ENCODE data around the gene IRF4. TPM values are rescaled to one million over a fixed set of nuclear protein-coding genes. Genes with fewer than 3 reads are reported as not detected.

IRF4 gene
- polyA plus RNA-seq, 1 experiment, result not detected

- CTCF ChIA-PET, result interaction anchor here (0.6 kb wide), 1 partner anchor 1428 kb away, joined by 3 read pairs; no protein-coding TSS in a partner anchor
These were observed 44.1 kb downstream of the IRF4 start for GRCh38 chr6:435441-436307.

GRCh38 chr6:436308-437036 is 44.9 kb downstream of the IRF4 start:
- DNase-seq (ENCODE audit: low read depth, low spot score), result peak; percentile 11
- H3K27me3 ChIP-seq (ENCODE audit: control insufficient read depth, insufficient read depth, low read length), result peaks cover 7% of the 10 kb centered on the region
- no peak overlapping the region for H3K27ac ChIP-seq (ENCODE audit: low read depth, low read length)
- H3K9me3 ChIP-seq (ENCODE audit: control insufficient read depth, insufficient read depth, low read length), result peaks cover 8% of the 10 kb centered on the region
- POLR2A ChIA-PET, result interaction anchor here (0.6 kb wide), 1 partner anchor 14 kb away, joined by 3 read pairs; no protein-coding TSS in a partner anchor
- H3K4me3 ChIP-seq (ENCODE audit: low read depth, low read length), result no peak overlapping the region
- TF ChIP-seq, protein P1, sequence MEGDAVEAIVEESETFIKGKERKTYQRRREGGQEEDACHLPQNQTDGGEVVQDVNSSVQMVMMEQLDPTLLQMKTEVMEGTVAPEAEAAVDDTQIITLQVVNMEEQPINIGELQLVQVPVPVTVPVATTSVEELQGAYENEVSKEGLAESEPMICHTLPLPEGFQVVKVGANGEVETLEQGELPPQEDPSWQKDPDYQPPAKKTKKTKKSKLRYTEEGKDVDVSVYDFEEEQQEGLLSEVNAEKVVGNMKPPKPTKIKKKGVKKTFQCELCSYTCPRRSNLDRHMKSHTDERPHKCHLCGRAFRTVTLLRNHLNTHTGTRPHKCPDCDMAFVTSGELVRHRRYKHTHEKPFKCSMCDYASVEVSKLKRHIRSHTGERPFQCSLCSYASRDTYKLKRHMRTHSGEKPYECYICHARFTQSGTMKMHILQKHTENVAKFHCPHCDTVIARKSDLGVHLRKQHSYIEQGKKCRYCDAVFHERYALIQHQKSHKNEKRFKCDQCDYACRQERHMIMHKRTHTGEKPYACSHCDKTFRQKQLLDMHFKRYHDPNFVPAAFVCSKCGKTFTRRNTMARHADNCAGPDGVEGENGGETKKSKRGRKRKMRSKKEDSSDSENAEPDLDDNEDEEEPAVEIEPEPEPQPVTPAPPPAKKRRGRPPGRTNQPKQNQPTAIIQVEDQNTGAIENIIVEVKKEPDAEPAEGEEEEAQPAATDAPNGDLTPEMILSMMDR (IDR thresholded peaks at IDR 0.05; ENCODE audit: low read depth, low read length), result no peak
- CTCF ChIA-PET, result interaction anchor here (0.6 kb wide), 1 partner anchor 1428 kb away, joined by 3 read pairs; no protein-coding TSS in a partner anchor

More at GRCh38 chr6:435441-436307, 44.1 kb downstream of the IRF4 start:
- peaks cover 9% of the 10 kb centered on the region for H3K27me3 ChIP-seq (ENCODE audit: control insufficient read depth, insufficient read depth, low read length)
- TF ChIP-seq, protein P1 (IDR thresholded peaks at IDR 0.05; ENCODE audit: low read depth, low read length), result no peak
- DNase-seq (ENCODE audit: low read depth, low spot score), result no peak
- POLR2A ChIA-PET, result no interaction called here
- no peak overlapping the region for H3K27ac ChIP-seq (ENCODE audit: low read depth, low read length)
- peaks cover 8% of the 10 kb centered on the region for H3K9me3 ChIP-seq (ENCODE audit: control insufficient read depth, insufficient read depth, low read length)
- H3K4me3 ChIP-seq (ENCODE audit: low read depth, low read length), result no peak overlapping the region

- CTCF ChIA-PET, result no interaction called here
- H3K9me3 ChIP-seq (ENCODE audit: control insufficient read depth, insufficient read depth, low read length), result peaks cover 8% of the 10 kb centered on the region
- no peak for DNase-seq (ENCODE audit: low read depth, low spot score)
- POLR2A ChIA-PET, result interaction anchor here (0.6 kb wide), 1 partner anchor 14 kb away, joined by 3 read pairs; no protein-coding TSS in a partner anchor
- H3K27me3 ChIP-seq (ENCODE audit: control insufficient read depth, insufficient read depth, low read length), result peaks cover 6% of the 10 kb centered on the region
- no peak overlapping the region for H3K4me3 ChIP-seq (ENCODE audit: low read depth, low read length)
- TF ChIP-seq, protein P1 (IDR thresholded peaks at IDR 0.05; ENCODE audit: low read depth, low read length), result no peak
- H3K27ac ChIP-seq (ENCODE audit: low read depth, low read length), result no peak overlapping the region
These were observed 45.5 kb downstream of the IRF4 start for GRCh38 chr6:437037-437392.

DNA sequence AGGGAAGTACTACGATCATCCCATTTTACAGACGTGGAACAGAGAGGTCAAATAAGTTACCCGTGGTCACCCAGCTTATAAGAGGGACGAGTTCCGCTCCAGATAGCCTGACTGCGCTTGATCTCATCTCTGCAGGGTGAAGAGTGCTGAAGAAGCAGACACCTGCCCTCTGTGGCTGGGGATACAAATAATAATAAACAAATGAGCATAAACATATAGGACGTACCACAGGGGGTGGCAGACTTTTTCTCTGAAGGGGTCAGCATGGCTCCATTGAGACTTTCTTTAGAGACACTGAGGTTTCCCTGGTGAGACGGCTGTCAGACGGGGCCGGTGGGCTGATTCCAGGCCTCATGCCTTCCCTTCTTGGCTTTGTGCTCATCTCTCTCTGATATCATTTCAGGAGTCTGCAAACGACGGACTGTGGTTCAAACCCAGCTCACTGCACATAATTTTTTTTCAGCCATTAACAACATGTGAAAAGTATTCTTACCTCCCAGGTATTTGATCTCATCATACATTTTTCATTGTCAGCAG is 47.1 kb downstream of the IRF4 start:
- Histone ChIP-seq H3K9me3 (ENCODE audit: control insufficient read depth, insufficient read depth, low read length) (peaks cover 8% of the 10 kb centered on the region), H3K4me3 (ENCODE audit: low read depth, low read length) (no peak overlapping the region), H3K27ac (ENCODE audit: low read depth, low read length) (no peak overlapping the region), H3K27me3 (ENCODE audit: control insufficient read depth, insufficient read depth, low read length) (no peaks in the 10 kb centered on the region)
- TF ChIP-seq, protein P1 (IDR thresholded peaks at IDR 0.05; ENCODE audit: low read depth, low read length), result no peak
- ChIA-PET CTCF (no interaction called here), POLR2A (no interaction called here)
- DNase-seq (ENCODE audit: low read depth, low spot score), result no peak
